H9 (cell line): Measurements from ENCODE around the gene GAMT. TPM values are rescaled to one million over a fixed set of nuclear protein-coding genes. Genes with fewer than 3 reads are reported as not detected.

ENCODE experiments used
- DNase-seq: peaks from one replicate; pipeline ENCODE4 v3.0.0-alpha.2; 2017
- H2AFZ ChIP-seq: one replicate; pipeline ENCODE4 v1.6.1; 2013; ENCODE audit warnings: mild to moderate bottlenecking, low read length, control low read depth, moderate library complexity
- H2AK5ac ChIP-seq: 2 replicates; pipeline ENCODE4 v1.6.1; 2013; ENCODE audit warnings: low read length, control low read depth, mixed read lengths; ENCODE audit not compliant: insufficient read length
- H2BK120ac ChIP-seq: one replicate; pipeline ENCODE4 v1.6.1; 2013; ENCODE audit warnings: low read depth, mild to moderate bottlenecking, low read length, control low read depth, inconsistent platforms; ENCODE audit not compliant: poor library complexity, severe bottlenecking
- H2BK12ac ChIP-seq: 2 replicates; pipeline ENCODE4 v1.6.1; 2013; ENCODE audit warnings: low read length, control low read depth, mixed read lengths, low read depth; ENCODE audit not compliant: insufficient read length
- H2BK15ac ChIP-seq: 2 replicates; pipeline ENCODE4 v1.6.1; 2013; ENCODE audit warnings: low read depth, low read length, control low read depth
- H2BK20ac ChIP-seq: one replicate; pipeline ENCODE4 v1.6.1; 2013; ENCODE audit warnings: low read depth, mild to moderate bottlenecking, low read length, control low read depth, inconsistent platforms; ENCODE audit not compliant: poor library complexity, severe bottlenecking
- H2BK5ac ChIP-seq: 2 replicates; pipeline ENCODE4 v1.6.1; 2013; ENCODE audit warnings: low read length, control low read depth, mixed read lengths; ENCODE audit not compliant: insufficient read length
- H3K14ac ChIP-seq: 2 replicates; pipeline ENCODE4 v1.6.1; 2013; ENCODE audit warnings: low read length, control low read depth; ENCODE audit not compliant: insufficient read depth
- H3K18ac ChIP-seq: 2 replicates; pipeline ENCODE4 v1.6.1; 2013; ENCODE audit warnings: low read depth, mild to moderate bottlenecking, mixed read lengths, low read length, control low read depth; ENCODE audit not compliant: insufficient read length
- H3K23ac ChIP-seq: 2 replicates; pipeline ENCODE4 v1.6.1; 2013; ENCODE audit warnings: low read length, control low read depth, mixed read lengths, low read depth; ENCODE audit not compliant: insufficient read length
- H3K23me2 ChIP-seq: 2 replicates; pipeline ENCODE4 v1.6.1; 2013; ENCODE audit warnings: low read depth, mild to moderate bottlenecking, mixed read lengths, low read length, control low read depth; ENCODE audit not compliant: insufficient read length, poor library complexity, severe bottlenecking
- H3K27ac ChIP-seq: 2 replicates; pipeline ENCODE4 v1.5.1; 2013; ENCODE audit warnings: low read length, control low read depth, mixed read lengths, low read depth; ENCODE audit not compliant: insufficient read length
- H3K27me3 ChIP-seq: 2 replicates; pipeline ENCODE4 v1.6.1; 2013; ENCODE audit warnings: low read length, control low read depth, inconsistent platforms; ENCODE audit not compliant: insufficient read depth
- H3K4ac ChIP-seq: 2 replicates; pipeline ENCODE4 v1.6.1; 2013; ENCODE audit warnings: low read depth, mild to moderate bottlenecking, control low read depth, inconsistent platforms, low read length, moderate library complexity
- H3K4me1 ChIP-seq: 2 replicates; pipeline ENCODE4 v1.6.1; 2013; ENCODE audit warnings: low read length, control low read depth, inconsistent platforms; ENCODE audit not compliant: insufficient read depth
- H3K4me2 ChIP-seq: 2 replicates; pipeline ENCODE4 v1.6.1; 2013; ENCODE audit warnings: low read length, control low read depth, mixed read lengths; ENCODE audit not compliant: insufficient read length, insufficient read depth
- H3K56ac ChIP-seq: 2 replicates; pipeline ENCODE4 v1.6.1; 2013; ENCODE audit warnings: low read depth, mild to moderate bottlenecking, mixed read lengths, low read length, control low read depth; ENCODE audit not compliant: insufficient read length
- H3K79me1 ChIP-seq: 2 replicates; pipeline ENCODE4 v1.6.1; 2013; ENCODE audit warnings: low read depth, mild to moderate bottlenecking, moderate library complexity, low read length, control low read depth, inconsistent platforms; ENCODE audit not compliant: insufficient read depth, poor library complexity, severe bottlenecking
- H3K79me2 ChIP-seq: 2 replicates; pipeline ENCODE4 v1.6.1; 2013; ENCODE audit warnings: low read length, control low read depth, inconsistent platforms; ENCODE audit not compliant: insufficient read depth
- H3K9ac ChIP-seq: 2 replicates; pipeline ENCODE4 v1.6.1; 2013; ENCODE audit warnings: low read length, control low read depth, mixed read lengths; ENCODE audit not compliant: insufficient read length; ENCODE audit errors: extremely low read depth
- H3K9me3 ChIP-seq: one replicate; pipeline ENCODE4 v1.6.1; 2013; ENCODE audit warnings: low read depth, low read length, inconsistent platforms; ENCODE audit not compliant: control insufficient read depth
- H3T11ph ChIP-seq: one replicate; pipeline ENCODE4 v1.6.1; 2013; ENCODE audit warnings: mild to moderate bottlenecking, low read length, control low read depth, inconsistent platforms
- H4K20me1 ChIP-seq: one replicate; pipeline ENCODE4 v1.6.1; 2013; ENCODE audit not compliant: control insufficient read depth, insufficient read length, insufficient read depth
- H4K5ac ChIP-seq: 2 replicates; pipeline ENCODE4 v1.6.1; 2013; ENCODE audit warnings: low read depth, mild to moderate bottlenecking, mixed read lengths, low read length, control low read depth; ENCODE audit not compliant: insufficient read length
- H4K8ac ChIP-seq: replicated peaks from 2 replicates; pipeline ENCODE4 v1.6.1; 2013; ENCODE audit warnings: low read length, control low read depth, mixed read lengths, low read depth; ENCODE audit not compliant: insufficient read length
- H4K91ac ChIP-seq: 2 replicates; pipeline ENCODE4 v1.6.1; 2013; ENCODE audit warnings: low read depth, mild to moderate bottlenecking, moderate library complexity, mixed read lengths, low read length, control low read depth; ENCODE audit not compliant: insufficient read length
- H3K27ac Mint-ChIP-seq, 3 experiments: 2 replicates in 2 of 3; 3 replicates in 1 of 3; pipeline ENCODE4 v1.8.0; 2020 to 2021; ENCODE audit warnings: mixed read lengths in 3 of 3, mild to moderate bottlenecking in 1 of 3, moderate library complexity in 1 of 3
- H3K27me3 Mint-ChIP-seq: 2 replicates; pipeline ENCODE4 v1.8.0; 2021; ENCODE audit warnings: low read depth, mild to moderate bottlenecking, moderate library complexity, mixed read lengths
- H3K36me3 Mint-ChIP-seq, 3 experiments: 2 replicates in 2 of 3; 3 replicates in 1 of 3; pipeline ENCODE4 v1.8.0; 2020 to 2021; ENCODE audit warnings: low read depth in 3 of 3, mixed read lengths in 3 of 3; ENCODE audit not compliant: insufficient read depth in 1 of 3
- H3K4me1 Mint-ChIP-seq, 2 experiments: 2 replicates each; pipeline ENCODE4 v1.8.0; 2020; ENCODE audit warnings: mixed read lengths in 2 of 2
- H3K4me3 Mint-ChIP-seq, 2 experiments: 2 replicates in 1 of 2; 3 replicates in 1 of 2; pipeline ENCODE4 v1.8.0; 2020 to 2021; ENCODE audit warnings: mild to moderate bottlenecking in 2 of 2, mixed read lengths in 2 of 2, moderate library complexity in 1 of 2
- H3K9me3 Mint-ChIP-seq, 2 experiments: 2 replicates in 1 of 2; 3 replicates in 1 of 2; pipeline ENCODE4 v1.8.0; 2020; ENCODE audit warnings: mild to moderate bottlenecking in 2 of 2, mixed read lengths in 2 of 2, moderate library complexity in 1 of 2
- CTCF ChIP-seq: fragments of 200-600 bp; sonication (generic); conservative IDR thresholded peaks from 3 replicates; pipeline ENCODE4 v1.8.0; 2021; ENCODE audit warnings: antibody characterized with exemption, mild to moderate bottlenecking
- WGBS: extraction: QIAGEN DNeasy Blood & Tissue Kit; methylation state at CpG from one replicate; pipeline ENCODE4 v1.1.7; 2013; ENCODE audit warnings: missing lambda C conversion rate, low lambda C conversion rate, mixed read lengths; ENCODE audit not compliant: insufficient read length; ENCODE audit errors: extremely low coverage; 5-methylcytosine and 5-hydroxymethylcytosine counted together
- total RNA-seq: library from RNA; stranded (reverse); gene quantifications from 2 replicates; pipeline ENCODE4 v1.2.1, GENCODE V29; 2021

GAMT gene
- total RNA-seq, 1 experiment from 2014 or later, result 26.6 TPM

DNA sequence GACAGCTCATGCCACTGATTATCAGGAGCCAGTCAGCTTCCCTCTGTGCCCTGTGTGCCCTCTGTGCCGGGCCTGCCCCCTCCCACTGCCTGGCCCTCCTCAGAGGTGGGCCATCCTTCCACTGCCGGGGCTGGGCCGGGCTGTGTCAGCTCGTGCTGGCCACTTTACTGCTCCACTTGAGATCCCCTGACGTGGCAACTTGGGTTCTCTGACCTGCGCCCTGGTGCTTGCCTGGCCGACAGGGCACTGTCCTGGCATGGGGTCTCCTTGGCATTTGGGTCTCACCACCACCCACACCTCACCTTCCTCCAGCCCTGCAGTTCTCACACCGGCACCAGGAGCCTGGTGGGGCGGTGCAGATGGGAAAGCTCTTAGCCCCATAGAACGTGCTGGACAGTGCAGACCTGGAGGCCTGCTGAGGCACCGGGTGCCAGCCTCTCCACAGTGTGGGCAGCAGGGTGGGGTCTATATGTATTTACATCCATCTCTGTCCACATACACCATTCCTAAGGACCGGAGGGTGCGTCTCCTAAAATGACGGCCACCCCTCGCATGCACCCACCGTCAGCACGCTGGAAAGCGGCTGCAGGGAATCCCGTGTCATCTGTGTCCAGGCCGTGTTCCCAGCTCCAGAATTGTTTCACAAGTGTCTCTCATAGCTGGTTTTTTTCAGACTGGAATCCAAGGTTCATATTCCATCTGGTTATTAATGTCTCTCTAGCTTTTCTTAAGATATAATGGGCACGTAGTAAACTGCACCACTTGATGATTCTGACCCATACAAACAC is 17.8 kb upstream of the GAMT start:
- Histone ChIP-seq H3K27ac (no peak overlapping the region), H3K14ac (no peak overlapping the region), H2BK120ac (no peak overlapping the region), H2BK15ac (no peak overlapping the region), H4K20me1 (peaks cover 2% of the 10 kb centered on the region), H2AFZ (no peak overlapping the region), H3K4me1 (no peaks in the 10 kb centered on the region; the same call in 1 of the 2 replicates), H2BK12ac (no peak overlapping the region), H3K9ac (no peak overlapping the region), H3K4me2 (no peak overlapping the region), H3K23me2 (peaks cover 6% of the 10 kb centered on the region), H3K4ac (no peak overlapping the region), H3K79me2 (peaks cover 35% of the 10 kb centered on the region; the same call in 1 of the 2 replicates), H3K9me3 (no peaks in the 10 kb centered on the region), H3K56ac (no peak overlapping the region), H2BK5ac (no peak overlapping the region), H2BK20ac (no peak overlapping the region), H3K23ac (no peak overlapping the region), H4K91ac (no peak overlapping the region), H3K27me3 (no peaks in the 10 kb centered on the region), H3K79me1 (peaks cover 10% of the 10 kb centered on the region), H2AK5ac (no peak overlapping the region), H3T11ph (no peak overlapping the region), H4K5ac (no peak overlapping the region), H4K8ac (no peak overlapping the region), H3K18ac (no peak overlapping the region)
- no peak overlapping the region for H3K4me3 Mint-ChIP-seq
- no peak for TF ChIP-seq CTCF
- no peaks in the 10 kb centered on the region for H3K27me3 Mint-ChIP-seq
- H3K36me3 Mint-ChIP-seq, result peaks cover 25 to 79% (median 63%) of the 10 kb centered on the region in 3 experiments
- H3K4me1 Mint-ChIP-seq, result peaks cover 28 to 46% of the 10 kb centered on the region in 2 experiments
- DNase-seq, result no peak
- H3K9me3 Mint-ChIP-seq, result peaks cover 0 to 2% of the 10 kb centered on the region in 2 experiments; a peak in 1 of 5 replicates
- H3K27ac Mint-ChIP-seq, result peak overlapping the region in 1 of 3 experiments; percentile 34; a peak in 1 of 7 replicates
- no CpG with 5 or more reads among the region's 21 CpGs for WGBS
